Stomach (tissue), 4 donors: ENCODE data around the gene CD300C.

Experiments
- CTCF ChIP-seq, 7 experiments: fragments of 450-650 bp in 4 of 7; fragments of 200-600 bp in 3 of 7; sonication (generic) in 3 of 7; IDR thresholded peaks; one replicate each; pipeline ENCODE4 v1.5.1; 2016 to 2019; ENCODE audit warnings: antibody characterized with exemption in 7 of 7, control low read depth in 2 of 7, mild to moderate bottlenecking in 1 of 7
- EP300 ChIP-seq: sonication (generic); formaldehyde crosslinking; IDR thresholded peaks from one replicate; pipeline ENCODE4 v1.6.1; 2017; ENCODE audit warnings: antibody characterized with exemption
- POLR2A ChIP-seq, 4 donors: fragments of 450-650 bp; IDR thresholded peaks; one replicate each; pipeline ENCODE4 v1.6.1; 2016; ENCODE audit warnings: antibody characterized with exemption in 4 of 4, control low read depth in 2 of 4, mild to moderate bottlenecking in 1 of 4, moderate library complexity in 1 of 4

- TF ChIP-seq CTCF (IDR thresholded peaks at IDR 0.05) = no peak
- TF ChIP-seq EP300 = no peak
- no peak for TF ChIP-seq POLR2A (IDR thresholded peaks at IDR 0.05)
These were observed 6.6 kb downstream of the CD300C start for GRCh38 chr17:74539281-74539820.
